ENCODE results near the gene SH3RF1. TPM values are rescaled to one million over a fixed set of nuclear protein-coding genes. Genes with fewer than 3 reads are reported as not detected.
"Not testable (repeated sequence)": the region's sequence is repeated elsewhere in the genome, so short reads cannot be mapped to it uniquely, and the experiment has no call there.

SH3RF1 gene
- total RNA-seq, 1 experiment from 2014 or later, result 15.3 TPM

DNA sequence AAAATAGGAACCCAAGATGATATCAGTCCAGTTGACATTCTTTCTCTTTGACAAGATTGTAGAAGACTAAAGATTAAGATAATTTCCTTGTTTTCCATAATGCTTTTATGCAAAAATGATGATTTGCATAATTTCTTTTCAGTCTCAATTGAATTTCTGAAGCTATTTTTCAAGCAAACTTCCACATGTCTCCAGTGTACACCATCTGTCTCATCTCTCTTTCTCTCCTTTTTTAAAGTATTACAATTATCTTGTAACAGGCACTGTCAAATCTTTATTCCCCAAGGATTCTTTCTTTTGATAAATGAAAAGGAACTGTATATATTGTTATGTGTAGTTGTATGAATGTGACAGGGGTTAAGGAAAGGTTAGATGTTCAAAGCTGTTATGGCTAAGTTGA is 7.9 kb upstream of the SH3RF1 start:
- no peak for DNase-seq
- Histone ChIP-seq H3K27ac (ENCODE audit: insufficient read length, low read depth, low read length) (no peak overlapping the region), H2BK15ac (ENCODE audit: low read depth, low read length) (no peak overlapping the region), H3K9me3 (ENCODE audit: control insufficient read depth, low read depth, low read length) (no peaks in the 10 kb centered on the region), H3K4ac (ENCODE audit: low read depth, low read length) (no peak overlapping the region), H2AFZ (ENCODE audit: low read length) (no peak overlapping the region), H3K56ac (ENCODE audit: insufficient read length, low read depth, low read length) (no peak overlapping the region), H3T11ph (ENCODE audit: low read length) (no peak overlapping the region), H2AK5ac (ENCODE audit: insufficient read length, low read length) (no peak overlapping the region), H2BK5ac (ENCODE audit: insufficient read length, low read length) (no peak overlapping the region), H2BK20ac (ENCODE audit: low read depth, low read length, poor library complexity, severe bottlenecking) (no peak overlapping the region), H3K4me1 (ENCODE audit: insufficient read depth, low read length) (no peaks in the 10 kb centered on the region), H3K9ac (ENCODE audit: extremely low read depth, insufficient read length, low read length) (no peak overlapping the region), H3K14ac (ENCODE audit: insufficient read depth, low read length) (no peak overlapping the region), H3K23ac (ENCODE audit: insufficient read length, low read depth, low read length) (no peak overlapping the region), H3K79me2 (ENCODE audit: insufficient read depth, low read length) (no peaks in the 10 kb centered on the region), H3K23me2 (ENCODE audit: insufficient read length, low read depth, low read length, poor library complexity, severe bottlenecking) (no peaks in the 10 kb centered on the region), H3K27me3 (ENCODE audit: insufficient read depth, low read length) (no peaks in the 10 kb centered on the region), H4K5ac (ENCODE audit: insufficient read length, low read depth, low read length) (no peak overlapping the region), H2BK120ac (ENCODE audit: low read depth, low read length, poor library complexity, severe bottlenecking) (no peak overlapping the region), H3K18ac (ENCODE audit: insufficient read length, low read depth, low read length) (no peak overlapping the region), H3K4me2 (ENCODE audit: insufficient read depth, insufficient read length, low read length) (no peak overlapping the region), H2BK12ac (ENCODE audit: insufficient read length, low read depth, low read length) (no peak overlapping the region), H4K91ac (ENCODE audit: insufficient read length, low read depth, low read length) (no peak overlapping the region), H4K8ac (replicated peaks; ENCODE audit: insufficient read length, low read depth, low read length) (no peak overlapping the region), H3K79me1 (ENCODE audit: insufficient read depth, low read depth, low read length, poor library complexity, severe bottlenecking) (no peaks in the 10 kb centered on the region), H4K20me1 (ENCODE audit: control insufficient read depth, insufficient read depth, insufficient read length) (no peaks in the 10 kb centered on the region)
- H3K9me3 Mint-ChIP-seq, result no peaks in the 10 kb centered on the region
- TF ChIP-seq, protein P1, sequence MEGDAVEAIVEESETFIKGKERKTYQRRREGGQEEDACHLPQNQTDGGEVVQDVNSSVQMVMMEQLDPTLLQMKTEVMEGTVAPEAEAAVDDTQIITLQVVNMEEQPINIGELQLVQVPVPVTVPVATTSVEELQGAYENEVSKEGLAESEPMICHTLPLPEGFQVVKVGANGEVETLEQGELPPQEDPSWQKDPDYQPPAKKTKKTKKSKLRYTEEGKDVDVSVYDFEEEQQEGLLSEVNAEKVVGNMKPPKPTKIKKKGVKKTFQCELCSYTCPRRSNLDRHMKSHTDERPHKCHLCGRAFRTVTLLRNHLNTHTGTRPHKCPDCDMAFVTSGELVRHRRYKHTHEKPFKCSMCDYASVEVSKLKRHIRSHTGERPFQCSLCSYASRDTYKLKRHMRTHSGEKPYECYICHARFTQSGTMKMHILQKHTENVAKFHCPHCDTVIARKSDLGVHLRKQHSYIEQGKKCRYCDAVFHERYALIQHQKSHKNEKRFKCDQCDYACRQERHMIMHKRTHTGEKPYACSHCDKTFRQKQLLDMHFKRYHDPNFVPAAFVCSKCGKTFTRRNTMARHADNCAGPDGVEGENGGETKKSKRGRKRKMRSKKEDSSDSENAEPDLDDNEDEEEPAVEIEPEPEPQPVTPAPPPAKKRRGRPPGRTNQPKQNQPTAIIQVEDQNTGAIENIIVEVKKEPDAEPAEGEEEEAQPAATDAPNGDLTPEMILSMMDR (conservative IDR thresholded peaks at IDR 0.05), result no peak
- no peak overlapping the region for H3K4me3 Mint-ChIP-seq
- no peaks in the 10 kb centered on the region for H3K27me3 Mint-ChIP-seq (ENCODE audit: low read depth)
- no peak overlapping the region for H3K27ac Mint-ChIP-seq
- no peaks in the 10 kb centered on the region for H3K36me3 Mint-ChIP-seq (ENCODE audit: insufficient read depth in 1 of 3, low read depth in 3 of 3)
- peaks cover 13 to 14% of the 10 kb centered on the region in 2 experiments for H3K4me1 Mint-ChIP-seq

DNA sequence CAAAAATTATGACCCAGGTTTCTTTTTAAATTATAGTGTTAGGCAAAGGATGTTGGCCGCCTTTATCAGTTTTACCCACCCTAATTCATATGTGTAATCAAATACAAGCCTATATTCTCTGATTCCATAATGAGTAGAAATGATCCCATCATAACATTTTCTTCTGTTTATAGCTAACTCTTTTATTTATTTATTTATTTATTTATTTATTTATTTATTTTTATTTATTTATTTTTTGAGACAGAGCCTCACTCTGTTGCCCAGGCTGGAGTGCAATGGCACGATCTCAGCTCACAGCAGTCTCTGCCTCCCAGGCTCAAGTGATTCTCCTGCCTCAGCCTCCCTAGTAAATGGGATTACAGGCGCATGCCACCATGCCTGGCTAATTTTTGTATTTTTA is 7.1 kb upstream of the SH3RF1 start:
- not testable (repeated sequence) for H3K14ac ChIP-seq (ENCODE audit: insufficient read depth, low read length); H3K9me3 Mint-ChIP-seq; H2AK5ac ChIP-seq (ENCODE audit: insufficient read length, low read length); H3K27me3 ChIP-seq (ENCODE audit: insufficient read depth, low read length); H4K8ac ChIP-seq (replicated peaks; ENCODE audit: insufficient read length, low read depth, low read length); H3K27ac Mint-ChIP-seq; H3K23me2 ChIP-seq (ENCODE audit: insufficient read length, low read depth, low read length, poor library complexity, severe bottlenecking); H3K18ac ChIP-seq (ENCODE audit: insufficient read length, low read depth, low read length); H3T11ph ChIP-seq (ENCODE audit: low read length); H2BK15ac ChIP-seq (ENCODE audit: low read depth, low read length); H2BK5ac ChIP-seq (ENCODE audit: insufficient read length, low read length); H3K79me1 ChIP-seq (ENCODE audit: insufficient read depth, low read depth, low read length, poor library complexity, severe bottlenecking); H3K9ac ChIP-seq (ENCODE audit: extremely low read depth, insufficient read length, low read length); H2BK12ac ChIP-seq (ENCODE audit: insufficient read length, low read depth, low read length); H3K36me3 Mint-ChIP-seq (ENCODE audit: insufficient read depth in 1 of 3, low read depth in 3 of 3); H2BK20ac ChIP-seq (ENCODE audit: low read depth, low read length, poor library complexity, severe bottlenecking); H2BK120ac ChIP-seq (ENCODE audit: low read depth, low read length, poor library complexity, severe bottlenecking); H3K79me2 ChIP-seq (ENCODE audit: insufficient read depth, low read length); H4K20me1 ChIP-seq (ENCODE audit: control insufficient read depth, insufficient read depth, insufficient read length); H3K4me3 Mint-ChIP-seq; H3K9me3 ChIP-seq (ENCODE audit: control insufficient read depth, low read depth, low read length); H4K91ac ChIP-seq (ENCODE audit: insufficient read length, low read depth, low read length); H3K23ac ChIP-seq (ENCODE audit: insufficient read length, low read depth, low read length); H3K27ac ChIP-seq (ENCODE audit: insufficient read length, low read depth, low read length); H3K27me3 Mint-ChIP-seq (ENCODE audit: low read depth); H4K5ac ChIP-seq (ENCODE audit: insufficient read length, low read depth, low read length); H3K56ac ChIP-seq (ENCODE audit: insufficient read length, low read depth, low read length); H3K4ac ChIP-seq (ENCODE audit: low read depth, low read length); H3K4me1 ChIP-seq (ENCODE audit: insufficient read depth, low read length); DNase-seq; H2AFZ ChIP-seq (ENCODE audit: low read length); H3K4me2 ChIP-seq (ENCODE audit: insufficient read depth, insufficient read length, low read length)
- H3K4me1 Mint-ChIP-seq, result peaks cover 13 to 14% of the 10 kb centered on the region in 2 experiments
- no CpG with 5 or more reads among the region's 3 CpGs for WGBS (ENCODE audit: extremely low coverage, insufficient read length, low lambda C conversion rate)

All from H9 (cell line).